Skeletal muscle tissue (tissue), 4 donors: Measurements from ENCODE around the gene MACO1. TPM values are rescaled to one million over a fixed set of nuclear protein-coding genes. Genes with fewer than 3 reads are reported as not detected.
"Not testable (repeated sequence)": the region's sequence is repeated elsewhere in the genome, so short reads cannot be mapped to it uniquely, and the experiment has no call there.

Experiments used
- H3K27ac ChIP-seq: one replicate; pipeline ENCODE4 v1.7.0; 2013; ENCODE audit warnings: mild to moderate bottlenecking, low read depth, low read length, inconsistent platforms
- H3K27me3 ChIP-seq, 3 donors: one replicate each; pipeline ENCODE4 v1.7.0; 2013; ENCODE audit warnings: low read length in 3 of 3; ENCODE audit not compliant: control insufficient read depth in 3 of 3, insufficient read depth in 3 of 3
- H3K36me3 ChIP-seq, 3 donors: one replicate each; pipeline ENCODE4 v1.7.0; 2013; ENCODE audit warnings: low read length in 3 of 3; ENCODE audit not compliant: control insufficient read depth in 3 of 3, insufficient read depth in 3 of 3
- H3K4me1 ChIP-seq, 3 donors: one replicate each; pipeline ENCODE4 v1.7.0; 2013; ENCODE audit warnings: low read length in 3 of 3, mild to moderate bottlenecking in 3 of 3; ENCODE audit not compliant: control insufficient read depth in 3 of 3, insufficient read depth in 3 of 3
- H3K4me3 ChIP-seq, 3 donors: one replicate each; pipeline ENCODE4 v1.7.0; 2013; ENCODE audit warnings: low read length in 3 of 3
- H3K9ac ChIP-seq, 3 donors: one replicate each; pipeline ENCODE4 v1.7.0; 2013; ENCODE audit warnings: low read length in 3 of 3, mild to moderate bottlenecking in 3 of 3, moderate library complexity in 2 of 3, low read depth in 1 of 3
- H3K9me3 ChIP-seq, 3 donors: one replicate each; pipeline ENCODE4 v1.7.0; 2013; ENCODE audit warnings: low read length in 3 of 3; ENCODE audit not compliant: control insufficient read depth in 3 of 3
- total RNA-seq: library from RNA; depleted of rRNA; stranded (reverse); fragments of >200 nt; gene quantifications from one replicate; pipeline ENCODE4 v1.2.3, GENCODE V29; 2014
- donor health status: Osteomylitis.

MACO1 gene, protein sequence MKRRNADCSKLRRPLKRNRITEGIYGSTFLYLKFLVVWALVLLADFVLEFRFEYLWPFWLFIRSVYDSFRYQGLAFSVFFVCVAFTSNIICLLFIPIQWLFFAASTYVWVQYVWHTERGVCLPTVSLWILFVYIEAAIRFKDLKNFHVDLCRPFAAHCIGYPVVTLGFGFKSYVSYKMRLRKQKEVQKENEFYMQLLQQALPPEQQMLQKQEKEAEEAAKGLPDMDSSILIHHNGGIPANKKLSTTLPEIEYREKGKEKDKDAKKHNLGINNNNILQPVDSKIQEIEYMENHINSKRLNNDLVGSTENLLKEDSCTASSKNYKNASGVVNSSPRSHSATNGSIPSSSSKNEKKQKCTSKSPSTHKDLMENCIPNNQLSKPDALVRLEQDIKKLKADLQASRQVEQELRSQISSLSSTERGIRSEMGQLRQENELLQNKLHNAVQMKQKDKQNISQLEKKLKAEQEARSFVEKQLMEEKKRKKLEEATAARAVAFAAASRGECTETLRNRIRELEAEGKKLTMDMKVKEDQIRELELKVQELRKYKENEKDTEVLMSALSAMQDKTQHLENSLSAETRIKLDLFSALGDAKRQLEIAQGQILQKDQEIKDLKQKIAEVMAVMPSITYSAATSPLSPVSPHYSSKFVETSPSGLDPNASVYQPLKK
- total RNA-seq, result 16.2 TPM

DNA sequence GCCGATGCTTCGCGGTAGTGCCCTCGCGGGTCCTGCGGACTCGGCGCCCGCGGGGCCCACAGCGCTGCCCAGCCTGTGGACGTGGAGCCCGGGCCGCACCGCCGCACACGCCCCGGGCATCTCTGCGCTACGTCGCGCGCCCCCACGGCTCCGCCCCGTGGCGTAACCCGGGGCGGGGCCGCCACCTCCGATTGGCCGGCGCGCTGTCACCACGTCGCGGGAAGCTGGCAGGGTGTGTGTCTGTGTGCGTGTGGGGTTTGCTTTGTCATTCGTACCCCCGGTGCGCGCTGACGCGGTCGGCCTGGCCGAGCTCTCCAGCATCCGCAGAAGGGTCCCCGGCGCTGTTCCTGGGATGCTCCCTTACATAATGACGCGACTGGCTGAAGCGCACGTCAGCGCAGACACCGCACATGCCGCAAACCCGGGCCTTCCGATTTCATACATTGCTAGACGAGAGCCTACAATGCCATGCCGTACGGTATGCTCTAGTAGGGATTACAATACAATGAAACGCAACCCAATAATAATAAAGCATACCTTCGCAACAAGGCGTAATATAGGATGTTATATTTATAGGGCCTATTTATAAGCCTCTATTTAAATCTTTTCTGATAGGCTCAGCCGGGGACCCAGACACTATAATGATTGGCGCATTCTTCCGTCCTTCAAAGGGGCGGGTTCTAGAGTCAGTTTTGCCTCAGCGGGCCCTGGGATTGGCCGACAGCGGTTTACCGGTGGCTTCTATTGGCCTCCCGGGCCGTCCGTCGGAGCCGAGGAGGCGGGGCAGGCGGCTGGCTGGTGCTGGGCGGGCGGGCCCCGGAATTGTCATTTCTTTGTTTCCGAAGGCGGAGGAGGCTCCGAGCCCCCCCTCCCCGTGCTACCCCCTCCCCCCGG, at the start of gene MACO1:
Gene MACO1 (plus strand): TSS at position 825 of the 894 bp plus-strand sequence. CDS start 202 bp downstream, outside the sequence.
- Histone ChIP-seq H3K9me3 (no peaks in the 10 kb centered on the region), H3K36me3 (no peaks in the 10 kb centered on the region), H3K4me3 (peak within 1 kb of the TSS; percentile 94 to 97 (median 97)), H3K27ac (peak within 1 kb of the TSS; percentile 98), H3K4me1 (peaks cover 22 to 35% (median 25%) of the 10 kb centered on the region in 3 donors), H3K27me3 (no peaks in the 10 kb centered on the region), H3K9ac (peak within 1 kb of the TSS; percentile 88 to 93 (median 92))

DNA sequence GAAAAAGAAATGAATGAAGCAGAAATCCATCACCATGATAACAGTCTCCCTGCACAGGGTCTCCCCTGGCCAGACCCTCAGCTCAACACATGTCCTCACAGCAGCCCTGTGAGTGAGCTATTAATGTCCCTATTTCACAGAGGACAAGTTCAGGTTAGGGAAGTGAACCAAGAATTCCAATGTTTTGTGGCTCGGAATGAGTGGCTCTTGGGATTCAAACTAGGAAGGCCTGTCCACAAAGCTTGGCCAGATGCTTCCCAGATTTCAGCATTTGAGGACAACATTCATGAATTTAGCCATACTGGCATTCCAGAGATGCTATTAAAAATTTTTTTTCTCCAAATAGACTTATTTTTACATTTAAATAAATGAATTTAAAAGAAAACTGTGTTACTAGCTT, 48.2 kb upstream of the MACO1 start:
- not testable (repeated sequence) for H3K9me3 ChIP-seq, H3K27ac ChIP-seq, H3K4me1 ChIP-seq, H3K27me3 ChIP-seq, H3K4me3 ChIP-seq, H3K9ac ChIP-seq, H3K36me3 ChIP-seq

DNA sequence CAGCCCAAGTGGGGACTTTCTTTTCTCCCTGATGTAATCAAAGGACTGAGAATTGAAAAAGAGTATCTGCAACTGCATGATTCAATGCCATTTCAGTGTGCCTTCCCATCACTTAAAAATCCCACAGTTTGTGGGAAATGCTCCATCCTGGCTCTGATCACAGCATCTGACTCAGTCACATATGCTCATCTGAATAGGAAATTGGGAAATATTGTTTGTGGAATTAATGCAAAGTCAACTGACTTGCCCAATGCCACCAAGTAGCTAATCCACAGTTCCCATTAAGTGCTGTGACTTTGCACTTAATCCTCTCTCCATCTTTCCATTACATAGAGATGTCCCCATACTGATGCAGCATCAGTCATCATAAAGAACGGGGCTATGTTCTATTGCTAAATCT, 47.6 kb upstream of the MACO1 start:
- not testable (repeated sequence) for H3K9ac ChIP-seq, H3K36me3 ChIP-seq, H3K4me3 ChIP-seq

DNA sequence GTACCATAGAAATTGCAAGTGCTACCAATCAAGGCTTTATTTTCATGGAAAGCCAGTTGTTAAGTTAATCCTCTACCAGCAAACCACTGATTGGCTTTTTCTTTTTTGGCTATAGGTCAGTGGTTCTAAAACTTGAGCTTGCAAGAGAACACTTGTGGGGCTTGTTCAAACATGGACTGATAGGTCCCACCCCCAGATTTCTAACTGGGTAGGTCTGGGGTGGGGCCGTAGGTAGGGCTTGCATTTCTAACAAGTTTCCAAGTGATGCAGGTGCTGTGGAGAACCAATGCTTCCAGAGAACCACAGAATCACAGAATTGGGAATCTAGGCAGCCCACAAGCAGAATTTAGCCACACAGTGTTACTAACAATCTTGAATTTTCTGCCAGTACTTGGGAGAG, 46.8 kb upstream of the MACO1 start:
- not testable (repeated sequence) for H3K27me3 ChIP-seq, H3K4me1 ChIP-seq, H3K4me3 ChIP-seq, H3K27ac ChIP-seq, H3K9ac ChIP-seq, H3K36me3 ChIP-seq, H3K9me3 ChIP-seq

More for the DNA sequence above, 47.6 kb upstream of the MACO1 start:
- H3K27me3 ChIP-seq, H3K4me1 ChIP-seq, H3K9me3 ChIP-seq, H3K27ac ChIP-seq: not testable (repeated sequence)

DNA sequence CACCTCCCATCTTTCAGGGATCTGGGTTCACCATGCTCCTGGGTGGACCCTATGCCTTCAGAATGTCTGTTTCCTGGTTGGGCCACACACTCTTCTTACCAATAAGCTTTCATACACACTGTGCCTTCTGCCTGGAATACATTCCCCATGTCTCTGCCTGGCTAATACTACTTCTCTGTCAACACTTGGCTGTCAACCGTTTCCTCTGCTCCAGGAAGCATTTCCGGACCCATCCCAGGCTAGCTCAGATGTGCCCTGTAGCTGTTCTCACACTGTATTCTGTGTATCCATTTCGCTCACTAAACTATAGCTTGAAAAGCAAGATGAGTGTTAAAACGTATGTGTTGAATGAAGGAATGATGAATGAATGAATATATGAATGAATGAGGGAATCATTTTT, 43.6 kb upstream of the MACO1 start:
- H3K27me3 ChIP-seq, H3K36me3 ChIP-seq, H3K4me3 ChIP-seq, H3K4me1 ChIP-seq, H3K9ac ChIP-seq, H3K9me3 ChIP-seq, H3K27ac ChIP-seq: not testable (repeated sequence)

DNA sequence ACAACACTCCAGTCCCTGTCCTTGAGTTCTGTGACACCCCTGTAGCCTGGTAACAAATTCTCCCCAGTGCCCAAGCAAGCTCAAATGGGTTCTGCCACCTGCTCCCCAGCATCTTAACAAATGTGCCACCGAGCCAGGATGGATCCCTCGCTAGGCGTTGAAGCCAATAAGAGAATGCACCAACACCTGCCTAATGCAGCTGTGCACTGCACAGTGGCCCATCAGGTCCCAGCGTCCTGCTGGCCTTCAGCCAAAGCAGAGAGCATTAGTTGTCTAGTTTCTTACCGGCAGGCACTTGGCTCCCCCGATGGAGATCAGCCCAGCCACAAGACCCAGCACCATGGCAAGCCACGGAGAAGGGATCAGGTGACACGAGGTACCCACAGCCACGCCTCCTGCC, 42.0 kb upstream of the MACO1 start:
- not testable (repeated sequence) for H3K36me3 ChIP-seq, H3K27ac ChIP-seq, H3K9ac ChIP-seq, H3K4me3 ChIP-seq, H3K4me1 ChIP-seq, H3K27me3 ChIP-seq, H3K9me3 ChIP-seq

DNA sequence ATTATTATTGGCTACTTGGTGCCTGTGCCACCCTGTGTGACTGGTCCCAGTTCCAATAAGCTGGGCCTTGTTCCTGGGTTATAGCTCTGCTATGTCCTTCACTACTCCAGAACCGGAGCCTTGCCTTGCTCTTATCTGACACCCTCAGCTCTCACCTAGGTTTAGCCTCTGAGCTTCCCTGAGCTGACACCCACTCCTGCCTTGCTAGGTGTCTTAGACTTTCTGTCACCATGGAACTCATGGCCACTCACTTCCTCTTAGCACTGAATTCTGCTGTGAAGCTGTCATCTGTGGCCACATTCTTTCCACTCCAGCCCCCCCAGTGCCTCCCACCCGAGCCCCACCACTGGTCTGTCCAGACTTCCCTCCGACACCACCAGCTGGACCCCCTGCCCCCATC, 41.0 kb upstream of the MACO1 start:
- not testable (repeated sequence) for H3K9ac ChIP-seq, H3K27ac ChIP-seq, H3K36me3 ChIP-seq, H3K9me3 ChIP-seq, H3K4me3 ChIP-seq, H3K27me3 ChIP-seq, H3K4me1 ChIP-seq

DNA sequence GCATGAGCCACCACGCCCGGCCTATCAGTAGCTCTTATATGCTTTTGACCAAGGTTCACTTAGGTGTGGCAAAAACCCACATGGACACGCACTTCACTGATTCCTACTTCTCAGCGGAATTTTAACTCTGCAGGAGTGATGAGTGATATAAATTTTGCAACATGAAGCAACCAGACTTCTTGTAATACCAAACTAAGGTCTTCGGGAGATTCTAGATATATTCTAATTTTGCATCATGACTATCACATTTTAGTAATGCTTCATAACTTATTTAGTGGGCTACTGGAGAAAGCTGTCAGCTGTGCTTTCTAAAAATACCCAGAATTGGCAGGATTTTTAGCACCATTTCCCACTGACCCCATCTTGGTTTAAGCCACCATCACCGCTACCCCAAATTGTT, 37.9 kb upstream of the MACO1 start:
- H3K9me3 ChIP-seq, result no peaks in the 10 kb centered on the region
- no peaks in the 10 kb centered on the region for H3K27me3 ChIP-seq
- no peak overlapping the region for H3K27ac ChIP-seq
- no peaks in the 10 kb centered on the region for H3K4me1 ChIP-seq
- H3K9ac ChIP-seq, result no peak overlapping the region
- no peak overlapping the region for H3K4me3 ChIP-seq
- no peaks in the 10 kb centered on the region for H3K36me3 ChIP-seq

DNA sequence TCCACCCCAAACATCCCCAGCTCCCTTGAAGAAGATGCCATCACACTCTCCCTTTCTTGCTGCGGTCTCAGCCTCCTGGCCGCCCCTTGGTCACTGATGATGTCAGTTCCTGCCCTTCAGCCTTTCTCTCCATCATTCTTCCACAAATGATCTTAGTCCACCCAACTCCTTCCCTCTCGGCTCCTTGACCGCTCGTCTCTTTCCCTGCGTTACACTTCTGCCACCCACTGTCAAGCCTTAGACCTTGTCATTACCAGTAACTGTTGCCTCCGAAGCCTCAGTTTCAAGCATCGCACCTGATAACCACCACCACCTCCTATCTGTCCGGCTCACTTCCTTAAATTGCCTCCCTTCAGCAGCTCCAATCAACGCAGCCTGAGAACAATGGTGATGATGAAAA, 33.1 kb upstream of the MACO1 start:
- not testable (repeated sequence) for H3K4me3 ChIP-seq, H3K27ac ChIP-seq, H3K4me1 ChIP-seq, H3K27me3 ChIP-seq, H3K9me3 ChIP-seq, H3K36me3 ChIP-seq, H3K9ac ChIP-seq

DNA sequence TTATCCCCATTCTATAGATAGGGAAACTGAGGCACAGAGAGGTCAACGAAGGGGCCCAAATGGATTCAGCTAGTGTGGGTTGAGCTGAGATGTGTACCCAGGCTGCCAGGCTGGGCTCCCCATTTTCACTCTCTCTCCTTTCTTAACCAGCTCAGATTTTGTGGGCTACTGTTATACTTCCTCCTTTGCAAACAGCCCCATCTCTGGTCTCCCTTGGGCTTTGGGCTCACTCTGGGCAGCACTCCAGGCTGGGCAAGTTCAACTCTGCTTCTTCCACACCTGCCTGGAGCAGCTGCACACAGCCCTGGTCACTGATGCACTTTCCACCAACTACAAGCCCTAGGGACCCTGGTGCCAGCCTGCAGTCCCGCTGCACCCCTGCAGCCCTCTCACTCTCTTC, 32.6 kb upstream of the MACO1 start:
- not testable (repeated sequence) for H3K4me1 ChIP-seq, H3K27ac ChIP-seq, H3K9ac ChIP-seq, H3K27me3 ChIP-seq, H3K9me3 ChIP-seq, H3K4me3 ChIP-seq, H3K36me3 ChIP-seq
